Measurements from ENCODE around the gene CHD5.

GRCh38 chr1:6206520-6206855, 26.4 kb upstream of the CHD5 start:
- TF ChIP-seq CTCF (IDR thresholded peaks at IDR 0.05) (no peak), POLR2A (IDR thresholded peaks at IDR 0.05) (no peak)

All from adrenal gland (tissue), 5 donors.